OCI-LY7 (cell line): ENCODE results near the gene TRIM52.

Experiments
- CTCF ChIP-seq: fragments of 200-600 bp; sonication (generic); conservative IDR thresholded peaks from 2 replicates; pipeline ENCODE4 v1.5.1; 2014; ENCODE audit warnings: mild to moderate bottlenecking, antibody characterized with exemption, low read length, moderate library complexity, mixed read lengths
- EZH2phosphoT487 ChIP-seq: fragments of 200-600 bp; sonication (generic); IDR thresholded peaks from 2 replicates; pipeline ENCODE4 v1.6.1; 2018; ENCODE audit warnings: low read depth, borderline replicate concordance, mild to moderate bottlenecking, mixed run types, antibody characterized with exemption, low read length, moderate library complexity, mixed read lengths

- TF ChIP-seq CTCF (no peak), EZH2phosphoT487 (no peak)
These were observed 12.7 kb downstream of the TRIM52 start for GRCh38 chr5:181248277-181248676.
